Activated CD4-positive, alpha-beta T cell treated with anti-CD3 and anti-CD28 coated beads, Interleukin-2, amount 50 U/mL, for 1 hour (primary cell): ENCODE results near the gene PIRT.
"Not testable (repeated sequence)": the region's sequence is repeated elsewhere in the genome, so short reads cannot be mapped to it uniquely, and the experiment has no call there.

Experiments used
- DNase-seq: peaks from one replicate; pipeline ENCODE4 v3.0.0-alpha.2; 2020

PIRT gene

GRCh38 chr17:10837921-10838320, at the start of gene PIRT:
Gene PIRT (minus strand): TSS chr17:10838087. CDS start chr17:10825645, 12,442 bp downstream.
- no peak for DNase-seq

DNA sequence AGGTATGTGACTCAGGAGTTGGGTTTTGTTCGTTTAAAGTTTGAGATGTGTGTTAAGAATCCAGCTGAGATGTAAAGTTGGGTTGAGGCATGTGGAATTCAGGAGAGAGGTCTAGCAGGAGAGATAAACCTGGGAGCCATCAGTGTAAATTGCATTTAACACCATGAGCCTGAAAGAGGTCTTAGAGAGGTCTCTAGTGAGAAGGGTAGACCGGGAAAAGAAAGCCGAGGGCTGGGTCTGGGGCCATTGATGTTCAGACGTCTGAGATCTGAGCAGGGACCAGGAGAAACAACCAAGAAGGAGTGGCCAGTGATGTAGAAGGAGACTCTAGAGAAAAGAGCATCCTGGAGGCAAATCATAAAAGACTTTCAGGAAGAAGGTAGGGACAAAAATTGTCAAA, 44.1 kb upstream of the PIRT start:
- no peak for DNase-seq

DNA sequence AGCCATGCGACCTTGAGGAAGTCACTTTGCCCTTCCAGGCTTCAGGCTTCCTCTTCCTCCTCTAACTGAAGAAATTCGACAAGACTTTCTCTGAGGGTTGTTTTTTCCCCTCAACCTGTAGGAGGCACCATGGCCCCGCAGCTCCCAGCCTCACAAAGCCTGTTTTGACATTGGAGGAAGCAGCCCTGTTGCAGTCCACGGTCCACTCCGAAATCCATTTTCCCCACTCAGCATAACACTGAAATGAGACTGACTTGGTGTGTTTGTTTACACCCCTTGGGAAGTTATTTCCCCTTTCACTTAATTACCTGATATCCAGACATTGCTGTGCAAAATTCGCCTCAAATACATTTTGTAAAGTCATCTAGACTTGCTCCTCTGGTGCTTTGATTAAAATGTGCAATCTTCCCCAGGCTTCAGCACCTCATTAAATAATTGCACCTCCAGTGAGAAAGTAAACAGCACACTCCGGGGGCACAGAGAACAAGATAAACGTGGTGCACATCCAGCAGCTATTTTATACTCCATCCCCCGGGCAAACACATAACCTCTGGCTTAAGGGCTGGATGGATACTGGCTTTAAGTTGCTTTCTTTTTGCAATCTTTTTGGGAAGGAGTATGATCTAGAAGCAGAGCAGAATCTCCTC, 41.4 kb upstream of the PIRT start:
- DNase-seq: no peak

DNA sequence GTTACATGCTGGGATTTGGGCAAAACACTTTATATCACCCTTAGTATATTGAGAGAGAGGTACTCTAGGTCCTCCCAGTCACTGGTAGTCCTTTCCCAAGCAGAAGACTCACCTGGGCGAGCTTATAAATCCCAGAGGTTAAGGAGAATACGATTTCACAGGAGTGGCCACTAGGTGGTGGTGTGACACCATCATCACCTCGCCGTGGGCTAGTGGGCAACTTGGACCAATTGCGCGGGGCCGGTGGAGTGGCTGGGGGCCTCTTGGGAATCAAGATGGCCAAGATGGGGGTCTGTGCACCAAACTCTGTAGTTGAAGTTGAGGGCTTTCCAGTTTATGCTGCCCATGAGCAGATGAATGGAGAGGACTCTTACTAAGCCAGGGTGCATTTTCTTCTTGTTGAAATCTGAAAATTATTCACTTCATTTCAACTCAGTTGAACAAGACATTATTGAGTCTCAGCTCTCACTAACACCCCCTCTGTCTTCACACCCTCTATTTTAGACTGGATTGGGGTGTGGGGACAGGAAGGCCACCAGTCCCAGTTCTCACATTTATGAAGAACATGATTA, 38.2 kb upstream of the PIRT start:
- peak; percentile 2 for DNase-seq

DNA sequence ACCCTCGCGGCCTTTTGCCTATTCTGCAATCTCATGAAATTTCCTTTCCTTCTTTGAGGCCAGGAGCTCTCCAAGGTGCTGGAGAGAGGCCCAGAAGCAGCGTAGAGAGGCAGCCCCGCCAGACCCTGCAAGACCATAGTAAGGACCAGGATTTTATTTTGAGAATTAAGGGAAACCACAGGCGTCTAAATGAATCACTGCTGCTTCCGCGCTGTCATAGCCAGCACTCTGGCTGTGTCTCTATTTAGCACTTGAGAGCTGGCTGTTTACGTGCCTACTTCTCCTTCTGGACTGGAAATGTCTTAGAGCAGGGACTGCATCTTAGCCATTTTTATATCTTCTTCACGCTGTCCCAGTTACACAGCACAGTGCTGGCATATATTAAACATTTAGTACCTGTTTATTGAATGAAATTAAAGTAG, 37.6 kb upstream of the PIRT start:
- DNase-seq: peak; percentile 1

DNA sequence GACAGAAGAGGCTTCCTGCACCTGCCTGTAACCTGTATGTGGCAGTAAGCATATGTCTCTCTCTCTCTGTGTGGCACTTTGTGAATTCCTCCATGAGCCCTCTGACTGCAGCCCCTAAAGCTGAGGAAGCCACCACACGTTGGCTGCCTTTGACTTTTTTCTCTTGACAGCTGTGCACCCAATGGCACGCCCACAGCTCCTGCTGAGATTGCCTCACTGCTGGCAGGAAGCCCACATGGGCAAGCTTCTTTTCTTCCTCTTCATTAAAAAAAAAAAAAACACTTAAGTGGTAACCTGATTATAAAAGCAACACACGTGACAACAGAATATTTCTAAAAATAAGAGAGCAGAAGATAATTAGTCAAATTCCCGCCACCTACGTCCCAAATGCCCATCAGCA, 34.0 kb upstream of the PIRT start:
- no peak for DNase-seq

DNA sequence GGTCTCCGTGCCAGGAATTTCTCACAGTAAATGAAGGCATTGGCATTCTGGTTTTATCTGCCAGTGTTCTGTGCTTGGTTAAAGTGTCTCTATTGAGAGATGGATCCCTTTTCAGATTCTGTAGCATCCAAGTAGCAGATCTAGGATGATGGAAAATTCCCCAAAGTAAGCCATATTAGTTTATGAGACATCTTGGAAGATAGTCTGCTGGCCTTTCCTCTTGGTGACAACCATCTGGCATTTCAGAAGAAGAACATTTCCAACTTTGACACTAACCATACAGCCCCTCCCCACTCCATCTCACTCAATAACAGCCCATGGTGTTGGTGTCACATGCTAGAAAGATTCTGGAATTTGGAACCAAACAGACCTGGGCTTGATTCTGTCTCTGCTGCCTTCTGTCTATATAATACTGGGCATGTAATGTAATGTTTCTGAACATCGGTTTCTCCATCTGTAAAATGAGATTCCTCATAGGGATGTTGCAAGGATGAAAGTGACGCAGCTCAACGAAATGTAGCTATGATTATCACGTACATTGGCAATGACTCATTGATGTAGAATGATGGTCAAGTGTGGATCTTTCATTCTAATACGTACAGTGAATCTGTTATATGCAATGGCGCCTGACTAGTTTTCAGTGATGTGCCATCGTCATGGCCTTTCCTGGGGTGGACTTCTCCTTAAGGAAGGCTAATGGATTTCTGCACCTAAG, 32.6 kb upstream of the PIRT start:
- no peak for DNase-seq

DNA sequence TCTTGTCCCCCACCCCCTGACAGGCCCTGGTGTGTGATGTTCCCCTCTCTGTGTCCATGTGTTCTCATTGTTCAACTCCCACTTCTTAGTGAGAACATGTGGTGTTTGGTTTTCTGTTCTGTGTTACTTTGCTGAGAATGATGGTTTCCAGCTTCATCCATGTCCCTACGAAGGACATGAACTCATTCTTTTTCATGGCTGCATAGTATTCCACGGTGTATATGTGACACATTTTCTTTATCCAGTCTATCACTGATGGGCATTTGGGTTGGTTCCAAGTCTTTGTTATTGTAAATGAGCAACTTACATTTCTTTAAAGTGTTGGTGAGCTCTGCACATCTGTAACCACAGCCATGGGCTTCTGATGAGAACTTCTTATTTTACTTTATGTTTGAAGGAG, 30.9 kb upstream of the PIRT start:
- DNase-seq: not testable (repeated sequence)

DNA sequence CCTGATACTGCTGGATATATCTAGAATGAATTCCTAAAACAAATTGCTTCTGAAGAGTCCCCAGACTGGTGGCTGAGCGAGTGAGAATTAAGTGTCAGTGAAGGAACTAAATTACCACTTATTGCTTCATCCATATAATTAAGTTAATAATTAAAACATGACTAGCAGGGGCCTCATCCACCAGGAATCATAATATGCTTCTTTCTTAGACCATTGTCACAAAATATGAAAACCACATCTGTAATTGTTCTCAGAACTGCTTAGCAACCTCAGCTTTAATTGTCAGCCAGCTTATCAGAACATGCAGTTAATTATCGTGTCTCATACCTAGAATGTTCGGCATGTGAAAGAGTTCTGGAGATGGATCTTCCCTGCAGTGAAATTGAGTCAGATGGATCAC, 21.2 kb upstream of the PIRT start:
- DNase-seq: no peak

DNA sequence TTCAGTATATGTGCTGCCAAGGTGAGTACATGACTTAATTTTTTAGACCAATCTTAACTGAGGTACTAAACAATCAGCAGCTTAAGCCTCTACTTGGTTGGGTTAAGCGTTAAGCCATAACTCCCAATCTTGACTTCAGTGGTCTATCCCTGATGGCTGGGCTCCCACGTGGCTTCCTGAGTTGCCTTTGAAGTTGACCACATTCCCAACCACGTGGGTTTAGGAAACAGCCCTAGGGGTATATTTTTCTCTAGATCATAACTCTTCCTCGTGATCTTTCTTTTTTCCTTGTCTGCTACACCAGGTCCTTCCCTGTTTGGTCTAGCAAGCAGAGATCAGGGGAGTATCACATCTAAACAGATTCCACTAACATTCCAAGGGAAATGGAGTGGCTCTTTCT, 20.1 kb upstream of the PIRT start:
- no peak for DNase-seq

GRCh38 chr17:10846636-10847035, 8.7 kb upstream of the PIRT start:
- DNase-seq: not testable (repeated sequence)

GRCh38 chr17:10845388-10845751, 7.5 kb upstream of the PIRT start:
- DNase-seq: no peak

DNA sequence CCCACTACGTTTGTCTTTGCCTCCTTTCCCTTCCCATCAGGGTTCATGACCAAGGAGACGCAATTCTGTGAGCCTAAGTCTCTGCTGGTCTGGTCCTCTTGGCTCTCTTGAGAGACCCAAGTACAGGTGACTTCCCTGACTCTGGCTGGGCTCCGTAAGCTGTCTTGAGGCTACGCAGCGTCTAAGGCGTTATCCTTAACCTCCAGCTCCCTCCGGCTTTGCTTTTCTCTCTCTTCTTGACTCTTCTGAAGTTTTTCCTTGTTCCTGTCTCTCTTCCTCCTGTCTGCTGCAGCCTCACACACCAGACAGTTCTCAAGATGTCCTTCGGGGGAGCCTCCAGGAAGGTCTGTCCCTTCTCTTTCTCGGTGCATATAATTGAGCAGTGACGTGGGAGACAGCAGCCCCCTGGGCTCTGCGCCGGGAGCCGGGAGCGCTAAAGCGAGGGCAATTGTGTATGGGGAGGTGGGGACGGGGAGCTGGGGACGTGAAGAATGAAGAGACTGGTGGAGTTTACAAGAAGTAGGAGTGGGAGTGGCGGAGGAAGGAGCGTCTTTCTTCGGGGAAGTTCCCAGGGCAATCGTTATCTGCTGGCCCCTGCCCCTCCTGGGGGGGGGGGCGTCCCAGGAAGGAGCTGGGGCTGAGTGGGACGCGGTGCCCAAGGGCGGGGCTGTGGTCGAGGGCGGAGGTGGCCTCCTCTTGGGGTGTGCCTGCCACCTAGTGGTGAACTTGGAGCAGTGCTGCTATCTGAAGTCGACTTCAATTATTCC, 6.9 kb upstream of the PIRT start:
- peak; percentile 65 for DNase-seq

- DNase-seq: no peak
Observed at GRCh38 chr17:10843811-10844210, 5.9 kb upstream of the PIRT start.

DNA sequence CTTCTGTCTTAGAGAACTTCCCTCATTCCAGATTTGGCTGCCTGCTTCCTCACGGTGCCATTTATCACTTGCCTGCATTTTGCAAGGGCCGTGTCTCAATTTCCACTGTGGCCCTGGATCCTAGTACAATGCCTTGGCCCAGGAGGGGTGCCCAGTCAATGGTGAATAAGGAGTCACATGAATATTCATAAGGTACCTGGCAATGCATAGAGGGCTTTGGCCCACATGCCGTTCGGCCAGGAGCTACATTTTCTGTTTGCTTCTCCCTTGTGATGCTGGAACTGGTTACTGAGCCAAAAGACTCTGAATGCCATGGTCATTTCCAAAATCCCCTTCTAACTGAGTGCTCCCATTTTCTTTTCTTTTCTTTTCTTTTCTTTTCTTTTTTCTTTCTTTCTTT, 4.8 kb upstream of the PIRT start:
- DNase-seq: no peak

GRCh38 chr17:10838682-10839081, 795 bp upstream of the PIRT start:
- DNase-seq: no peak

- no peak for DNase-seq
Observed at GRCh38 chr17:10836966-10837590, 809 bp downstream of the PIRT start.

DNA sequence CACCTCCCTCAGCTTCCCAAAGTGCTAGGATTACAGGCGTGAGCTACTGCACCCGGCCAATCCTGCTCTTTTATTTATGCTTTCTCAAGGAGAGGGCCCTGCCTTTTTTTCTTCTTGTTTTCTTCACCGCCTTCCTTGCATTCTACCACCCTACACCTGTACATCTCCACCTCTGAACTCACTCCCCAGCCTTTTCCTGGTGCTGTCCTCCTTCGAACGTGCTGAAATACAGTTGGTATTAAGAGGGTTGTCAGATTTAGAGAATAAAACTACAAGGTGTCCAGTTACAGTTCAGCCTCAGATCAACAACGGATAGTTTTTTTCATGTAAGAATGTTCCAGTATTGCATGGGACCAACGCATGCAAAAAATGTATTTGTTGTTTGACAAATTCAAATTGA, 1.7 kb downstream of the PIRT start:
- DNase-seq: no peak

DNA sequence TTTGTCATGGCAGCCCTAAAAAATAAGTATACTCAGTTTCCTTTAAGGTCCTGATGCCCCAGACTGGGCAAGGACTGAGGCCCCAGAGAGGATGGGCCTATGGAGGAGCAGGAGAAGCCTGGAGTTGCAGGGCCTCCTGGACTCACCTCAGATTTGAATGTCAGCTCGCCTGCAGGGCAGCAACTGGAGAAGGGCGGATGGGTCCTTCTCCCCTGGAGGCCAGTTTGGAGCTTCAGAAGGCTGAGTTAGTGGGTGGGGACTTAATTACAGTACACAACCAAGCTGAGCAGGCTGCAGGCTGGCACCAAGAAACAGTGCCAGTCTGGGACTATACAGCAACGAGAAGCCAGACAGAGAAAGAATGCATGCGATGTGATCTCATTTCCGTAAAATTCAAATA, 6.2 kb downstream of the PIRT start:
- no peak for DNase-seq

DNA sequence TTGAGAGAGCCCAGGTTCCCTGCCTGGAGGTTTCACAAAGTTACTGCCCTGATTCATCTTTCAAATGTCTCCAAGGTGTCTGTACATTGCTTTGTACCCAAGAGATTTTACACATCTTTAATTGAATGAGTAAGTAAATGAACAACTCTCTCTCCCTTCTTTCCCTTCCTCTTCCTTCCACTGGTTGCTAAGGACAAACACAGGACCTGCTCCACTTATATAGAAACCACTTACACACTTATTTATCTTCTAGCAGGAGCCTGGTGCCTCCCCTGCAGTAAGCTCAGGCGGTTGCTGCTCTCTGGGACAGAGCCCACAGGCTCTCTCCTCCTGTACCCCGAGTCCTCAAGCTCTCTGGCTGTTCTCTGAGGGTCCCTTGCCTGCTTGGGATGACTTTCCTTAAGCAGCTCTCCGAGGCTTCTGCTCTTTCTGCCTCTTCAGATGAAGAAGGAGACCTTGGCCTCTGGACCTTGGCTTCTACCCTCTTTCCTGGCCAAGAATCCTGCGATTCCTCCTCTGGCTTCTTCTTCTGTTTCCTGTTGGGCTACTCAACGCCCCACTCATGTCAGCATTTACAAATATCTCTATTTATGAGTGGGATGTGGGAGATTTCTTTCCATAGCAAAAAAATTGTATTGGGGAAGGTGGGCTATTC, 9.9 kb downstream of the PIRT start:
- no peak for DNase-seq

DNA sequence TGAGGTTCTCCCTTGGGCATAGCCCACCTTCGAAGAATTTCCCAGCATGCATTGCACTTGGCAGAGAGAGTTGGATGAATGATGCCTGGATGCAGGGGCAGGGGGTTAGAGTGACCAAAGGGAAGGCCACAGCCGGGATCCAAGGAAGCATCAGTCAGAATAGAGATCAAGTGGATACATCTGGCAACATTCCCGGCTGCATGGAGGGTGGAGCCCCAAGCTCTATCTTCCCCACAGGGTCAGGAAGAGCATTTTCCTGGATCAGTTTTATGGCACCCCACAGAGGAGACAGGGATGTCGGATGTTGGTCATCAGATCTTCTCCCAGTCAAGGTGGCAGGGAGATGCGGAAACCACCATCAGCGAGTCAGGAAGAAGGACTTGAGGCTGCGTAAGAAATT, 13.0 kb downstream of the PIRT start:
- DNase-seq: no peak

GRCh38 chr17:10821770-10822169, 16.1 kb downstream of the PIRT start:
- no peak for DNase-seq

GRCh38 chr17:10821054-10821453, 16.8 kb downstream of the PIRT start:
- no peak for DNase-seq
